HepG2 (cell line): ENCODE data around the gene YIPF5. TPM values are rescaled to one million over a fixed set of nuclear protein-coding genes. Genes with fewer than 3 reads are reported as not detected.
A peak's percentile ranks its signal among the peaks of the same experiment; 100 is the strongest.

Experiments used
- ATAC-seq: fragments of 200-7000 bp; cut with Tn5 transposase; 3 replicates; pipeline ENCODE4 v1.9.1; 2020; ENCODE audit warnings: mild to moderate bottlenecking, moderate library complexity
- BruUV-seq: library from RNA; stranded (reverse); fragments of 400-500 nt; replicated peaks from 2 replicates; lab custom pipeline; 2021; lab: Mats Ljungman, UMichigan
- CTCF ChIA-PET: fragments of 300-600 bp; formaldehyde crosslinking; extraction: SDS; loops from one replicate; lab custom pipeline; 2021; ENCODE audit warnings: low total read pairs, inconsistent platforms, low intra/inter-chr PET ratio; lab: Yijun Ruan, JAX
- POLR2A ChIA-PET: fragments of 350-600 bp; sonication (Branson Sonifier 250); formaldehyde crosslinking; loops from one replicate; lab custom pipeline; 2020; ENCODE audit warnings: antibody characterized with exemption, inconsistent platforms; lab: Yijun Ruan, JAX
- DNase-seq: peaks from one replicate; pipeline ENCODE4 v3.0.0-alpha.2; 2015; ENCODE audit warnings: low spot score
- FAIRE-seq: peaks from 3 replicates; lab custom pipeline; 2011; peaks lifted over from hg19 to GRCh38; lab: Jason Lieb, UNC
- H2AFZ ChIP-seq: one replicate; pipeline ENCODE4 v1.6.1; 2011; ENCODE audit warnings: low read length, inconsistent platforms
- H3K27ac ChIP-seq: fragments of 300-600 bp; 3 replicates; pipeline ENCODE4 v1.8.0; 2011; ENCODE audit warnings: mixed run types, mild to moderate bottlenecking, mixed read lengths, low read length, inconsistent platforms; ENCODE audit not compliant: insufficient read depth; ENCODE audit errors: extremely low read length
- H3K27me3 ChIP-seq, 2 experiments: fragments of 200-600 bp in 1 of 2; 2 replicates in 1 of 2; 3 replicates in 1 of 2; pipeline versions ENCODE4 v1.6.0 to v1.8.0; 2011; ENCODE audit warnings: low read length in 2 of 2, mild to moderate bottlenecking in 2 of 2, moderate library complexity in 2 of 2, inconsistent platforms in 1 of 2; ENCODE audit not compliant: insufficient read depth in 2 of 2, control insufficient read depth in 1 of 2
- H3K36me3 ChIP-seq, 2 experiments: fragments of 200-600 bp in 1 of 2; replicated peaks in 1 of 2; 2 replicates in 1 of 2; 3 replicates in 1 of 2; pipeline versions ENCODE4 v1.5.1 to v1.8.0; 2011; ENCODE audit warnings: low read length in 2 of 2, inconsistent platforms in 1 of 2; ENCODE audit not compliant: insufficient read depth in 2 of 2, control insufficient read depth in 1 of 2
- H3K4me1 ChIP-seq: 2 replicates; pipeline ENCODE4 v1.5.1; 2012; ENCODE audit warnings: low read length, inconsistent platforms; ENCODE audit not compliant: insufficient read depth
- H3K4me2 ChIP-seq: 2 replicates; pipeline ENCODE4 v1.6.0; 2011; ENCODE audit warnings: low read depth, low read length, inconsistent platforms
- H3K4me3 ChIP-seq, 3 experiments: fragments of 200-600 bp in 1 of 3; sonication (generic), shearing (Covaris generic) in 1 of 3; replicated peaks in 1 of 3; 2 replicates each; pipeline ENCODE4 v1.5.1; 2011 to 2016; ENCODE audit warnings: low read length in 3 of 3, inconsistent platforms in 2 of 3, low read depth in 2 of 3, mild to moderate bottlenecking in 2 of 3, control low read depth in 1 of 3, mixed read lengths in 1 of 3; ENCODE audit not compliant: insufficient read depth in 1 of 3
- H3K79me2 ChIP-seq: one replicate; pipeline ENCODE4 v1.6.1; 2011; ENCODE audit warnings: low read length, inconsistent platforms; ENCODE audit not compliant: insufficient read depth
- H3K9ac ChIP-seq: 2 replicates; pipeline ENCODE4 v1.6.0; 2011; ENCODE audit warnings: mild to moderate bottlenecking, low read depth, low read length, inconsistent platforms; ENCODE audit not compliant: insufficient read depth
- H3K9me3 ChIP-seq: 2 replicates; pipeline ENCODE4 v1.5.1; 2012; ENCODE audit warnings: mild to moderate bottlenecking, low read length
- H4K20me1 ChIP-seq: 2 replicates; pipeline ENCODE4 v1.6.0; 2011; ENCODE audit warnings: inconsistent platforms, mild to moderate bottlenecking, low read length, moderate library complexity; ENCODE audit not compliant: insufficient read depth
- ADNP ChIP-seq: sonication (generic); formaldehyde crosslinking; IDR thresholded peaks from 2 replicates; pipeline ENCODE4 v1.4.0; 2020; ENCODE audit warnings: missing genetic modification reagents
- DBP ChIP-seq: sonication (generic); formaldehyde crosslinking; IDR thresholded peaks from 2 replicates; pipeline ENCODE4 v1.4.0; 2020; ENCODE audit warnings: missing genetic modification reagents; ENCODE audit errors: not compliant biosample characterization
- ETV6 ChIP-seq: sonication (generic); formaldehyde crosslinking; conservative IDR thresholded peaks from 2 replicates; pipeline ENCODE4 v1.4.0; 2020; ENCODE audit warnings: missing genetic modification reagents
- FOXO1 ChIP-seq: sonication (generic); formaldehyde crosslinking; IDR thresholded peaks from 2 replicates; pipeline ENCODE4 v1.4.0; 2020; ENCODE audit warnings: missing genetic modification reagents
- MAF1 ChIP-seq: sonication (generic); formaldehyde crosslinking; IDR thresholded peaks from 2 replicates; pipeline ENCODE4 v1.5.0; 2020; ENCODE audit warnings: missing genetic modification reagents, borderline replicate concordance
- MED1 ChIP-seq: sonication (generic); formaldehyde crosslinking; IDR thresholded peaks from 2 replicates; pipeline ENCODE4 v1.4.0; 2020; ENCODE audit warnings: missing genetic modification reagents
- RAD21 ChIP-seq: fragments of 450-650 bp; formaldehyde crosslinking; IDR thresholded peaks from 2 replicates; pipeline ENCODE4 v1.5.0; 2020; ENCODE audit warnings: mild to moderate bottlenecking
- RAD51 ChIP-seq: fragments of 450-650 bp; IDR thresholded peaks from 2 replicates; pipeline ENCODE4 v1.6.1; 2016; ENCODE audit warnings: borderline replicate concordance
- THAP9 ChIP-seq: sonication (generic); formaldehyde crosslinking; IDR thresholded peaks from 2 replicates; pipeline ENCODE4; 2020; ENCODE audit warnings: missing genetic modification reagents, mild to moderate bottlenecking, borderline replicate concordance
- ZFP36L2 ChIP-seq: sonication (generic); formaldehyde crosslinking; IDR thresholded peaks from 2 replicates; pipeline ENCODE4 v1.4.0; 2020; ENCODE audit warnings: missing genetic modification reagents
- ZNF274 ChIP-seq: sonication (generic); formaldehyde crosslinking; IDR thresholded peaks from 2 replicates; pipeline ENCODE4 v1.5.1; 2020; ENCODE audit warnings: mild to moderate bottlenecking, missing genetic modification reagents
- ZNF329 ChIP-seq: sonication (generic); formaldehyde crosslinking; IDR thresholded peaks from 2 replicates; pipeline ENCODE4 v1.9.0; 2021; ENCODE audit warnings: low read depth, mild to moderate bottlenecking, missing genetic modification reagents
- ZNF660 ChIP-seq: sonication (generic); formaldehyde crosslinking; IDR thresholded peaks from 2 replicates; pipeline ENCODE4 v1.5.1; 2020; ENCODE audit warnings: mild to moderate bottlenecking, low read depth, missing genetic modification reagents, borderline replicate concordance
- ZNF770 ChIP-seq: sonication (generic); formaldehyde crosslinking; IDR thresholded peaks from 2 replicates; pipeline ENCODE4 v1.5.0; 2020; ENCODE audit warnings: mild to moderate bottlenecking, missing genetic modification reagents
- ZNF788 ChIP-seq: sonication (generic); formaldehyde crosslinking; IDR thresholded peaks from 2 replicates; pipeline ENCODE4 v1.5.0; 2020; ENCODE audit warnings: mild to moderate bottlenecking, missing genetic modification reagents, borderline replicate concordance
- WGBS: methylation state at CpG from one replicate; pipeline ENCODE4 v1.1.6; 2017; ENCODE audit warnings: low lambda C conversion rate; 5-methylcytosine and 5-hydroxymethylcytosine counted together
- in situ Hi-C: cut with HindIII; loops from 2 replicates; pipeline ENCODE4 v1.10.0; 2017; ENCODE audit warnings: low pct_unique_long_range_greater_than_20kb; ENCODE audit not compliant: extremely low pct_ligation_motif_present
- intact Hi-C: fragments of 100-400 bp; cut with micrococcal nuclease; formaldehyde crosslinking; loops from one replicate; pipeline ENCODE4 v1.10.0; 2022; ENCODE audit not compliant: unreplicated experiment
- polyA plus RNA-seq, 8 experiments: library from polyadenylated mRNA; depleted of rRNA in 3 of 8; stranded (reverse) in 7 of 8; unstranded in 1 of 8; fragments of >200 nt; fragmentation: Illumina TruSeq in 4 of 8; extraction: Trizol in 4 of 8; gene quantifications; 2 replicates each; pipeline versions ENCODE4 v1.2.1 to v1.2.3, GENCODE V29; 2011 to 2016; ENCODE audit warnings: low read depth in 4 of 8, missing spikeins in 1 of 8, mixed read lengths in 1 of 8; ENCODE audit not compliant: insufficient read depth in 1 of 8
- total RNA-seq, 5 experiments: library from RNA; depleted of rRNA; stranded (reverse); fragments of >200 nt; fragmentation: Illumina TruSeq; extraction: Trizol; gene quantifications; 2 replicates each; pipeline ENCODE4 v1.2.3, GENCODE V29; 2016; ENCODE audit warnings: low read depth in 1 of 5
- TF ChIP-seq, protein P1 (sequence below): sonication (generic); formaldehyde crosslinking; IDR thresholded peaks from 2 replicates; pipeline ENCODE4 v1.4.0; 2020; ENCODE audit warnings: missing genetic modification reagents

YIPF5 gene
- total and polyA plus RNA-seq, 2 of the 13 experiments (the other 11 are each of a cell fraction or from before 2014, with no cell fraction given) = 61.4 to 73.6 TPM

- TF ChIP-seq DBP (CRISPR knock-in tag) = no peak
- TF ChIP-seq RAD21 (CRISPR knock-in tag) = peak; percentile 54
- no peak for TF ChIP-seq FOXO1 (CRISPR knock-in tag)
Observed at GRCh38 chr5:144203750-144204596, 33.5 kb upstream of the YIPF5 start (continued).

GRCh38 chr5:144202726-144203125 is 32.3 kb upstream of the YIPF5 start:
- no peak for ATAC-seq
- no peaks in the 10 kb centered on the region for H3K36me3 ChIP-seq
- ChIA-PET CTCF (interaction anchor here (1.0 to 1.9 kb wide), 2 partner anchors 1035 to 1685 kb away, joined by 3 to 13 read pairs; no protein-coding TSS in a partner anchor), POLR2A (no interaction called here)
- no peak for FAIRE-seq
- no peaks in the 10 kb centered on the region for H3K79me2 ChIP-seq
- no peak overlapping the region for H3K4me3 ChIP-seq
- no TSS peak for BruUV-seq
- H2AFZ ChIP-seq = no peak overlapping the region
- DNase-seq = no peak
- in situ Hi-C loops = loop anchor here (10.0 kb wide), 1 partner anchor 1032 kb away; no protein-coding TSS in a partner anchor
- no peak overlapping the region for H3K4me2 ChIP-seq
- H3K27ac ChIP-seq = no peak overlapping the region
- intact Hi-C loops = loop anchor here (2.0 to 10.0 kb wide), 3 partner anchors 1144 to 1932 kb away; no protein-coding TSS in a partner anchor
- peaks cover 3 to 20% of the 10 kb centered on the region in 2 experiments; a peak in 4 of 5 replicates for H3K27me3 ChIP-seq
- H3K9me3 ChIP-seq = no peaks in the 10 kb centered on the region
- no peak overlapping the region for H3K9ac ChIP-seq
- no peaks in the 10 kb centered on the region for H3K4me1 ChIP-seq
- WGBS = 58% methylated on average over 1 of the region's 1 CpG
- no peaks in the 10 kb centered on the region for H4K20me1 ChIP-seq
- TF ChIP-seq ZNF329 (CRISPR knock-in tag) = no peak
- no peak for TF ChIP-seq ZNF660 (CRISPR knock-in tag)
- TF ChIP-seq ETV6 = no peak
- no peak for TF ChIP-seq ZFP36L2 (CRISPR knock-in tag)
- TF ChIP-seq, protein P1, sequence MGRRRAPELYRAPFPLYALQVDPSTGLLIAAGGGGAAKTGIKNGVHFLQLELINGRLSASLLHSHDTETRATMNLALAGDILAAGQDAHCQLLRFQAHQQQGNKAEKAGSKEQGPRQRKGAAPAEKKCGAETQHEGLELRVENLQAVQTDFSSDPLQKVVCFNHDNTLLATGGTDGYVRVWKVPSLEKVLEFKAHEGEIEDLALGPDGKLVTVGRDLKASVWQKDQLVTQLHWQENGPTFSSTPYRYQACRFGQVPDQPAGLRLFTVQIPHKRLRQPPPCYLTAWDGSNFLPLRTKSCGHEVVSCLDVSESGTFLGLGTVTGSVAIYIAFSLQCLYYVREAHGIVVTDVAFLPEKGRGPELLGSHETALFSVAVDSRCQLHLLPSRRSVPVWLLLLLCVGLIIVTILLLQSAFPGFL (CRISPR knock-in tag) = no peak
- TF ChIP-seq ZNF274 (CRISPR knock-in tag) = no peak
- no peak for TF ChIP-seq MED1 (CRISPR knock-in tag)
- TF ChIP-seq ZNF788 (CRISPR knock-in tag) = no peak
- TF ChIP-seq RAD51 = no peak
- TF ChIP-seq MAF1 (CRISPR knock-in tag) = no peak
- no peak for TF ChIP-seq THAP9 (CRISPR knock-in tag)
- TF ChIP-seq ZNF770 = no peak
- TF ChIP-seq ADNP (CRISPR knock-in tag) = no peak
